ENCODE results near the gene GNG11.
"Not testable (repeated sequence)": the region's sequence is repeated elsewhere in the genome, so short reads cannot be mapped to it uniquely, and the experiment has no call there.

Gene GNG11

GRCh38 chr7:93911661-93912060, 9.9 kb upstream of the GNG11 start:
- not testable (repeated sequence) for DNase-seq

GRCh38 chr7:93913197-93913596, 8.3 kb upstream of the GNG11 start:
- DNase-seq = no peak

GRCh38 chr7:93914581-93915066, 6.9 kb upstream of the GNG11 start:
- no peak for DNase-seq

DNA sequence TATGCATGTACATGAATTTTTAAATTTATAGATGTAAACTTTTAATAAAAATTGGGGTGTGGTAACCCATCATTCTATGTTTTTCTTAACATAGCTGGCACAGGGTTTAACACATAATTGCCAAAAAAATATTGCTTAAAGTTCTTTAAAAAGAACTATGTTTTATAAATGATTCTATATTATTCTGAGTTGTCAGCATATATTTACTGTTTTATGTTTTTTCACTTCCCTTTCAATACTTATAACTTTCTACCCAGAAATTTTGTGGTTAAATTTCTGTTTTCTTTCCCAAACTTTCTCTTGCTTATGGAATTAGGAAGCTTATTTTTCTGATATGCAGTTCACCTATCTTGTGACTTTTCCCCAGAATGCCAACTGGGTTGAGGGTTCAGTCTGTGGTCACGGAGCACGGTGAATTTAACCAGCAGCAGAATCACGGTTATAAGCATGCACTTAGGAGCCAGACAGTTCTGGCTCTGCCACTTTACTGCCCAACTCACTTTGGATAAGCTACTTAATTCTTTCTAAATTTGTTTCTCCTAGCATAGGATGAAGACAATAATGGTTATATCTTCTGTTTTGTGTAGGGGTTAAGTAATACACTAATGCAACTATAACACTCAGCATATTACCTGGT, 6.2 kb upstream of the GNG11 start:
- DNase-seq = not testable (repeated sequence)

- not testable (repeated sequence) for DNase-seq
Observed at GRCh38 chr7:93915888-93916287, 5.6 kb upstream of the GNG11 start.

DNA sequence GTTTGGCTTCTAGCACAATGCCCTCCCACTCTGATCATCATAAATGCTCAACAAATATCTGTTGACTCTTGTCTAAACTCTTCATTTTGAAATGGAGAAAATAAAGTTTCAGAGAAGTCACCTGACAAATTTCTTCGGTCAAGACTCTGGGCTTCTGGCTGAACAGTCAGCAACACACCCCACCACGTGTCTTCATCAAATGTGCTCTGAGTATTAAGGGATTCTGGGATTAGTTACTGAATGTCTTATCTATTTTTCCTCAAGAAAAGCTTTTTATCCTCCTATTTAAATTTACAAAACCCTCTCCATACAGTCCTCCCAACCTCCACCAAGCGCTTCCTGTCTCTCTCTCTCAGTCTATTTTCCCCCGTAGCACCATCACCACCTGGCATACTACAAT, 5.2 kb upstream of the GNG11 start:
- not testable (repeated sequence) for DNase-seq

- no peak for DNase-seq
Observed at GRCh38 chr7:93920496-93921182, 896 bp upstream of the GNG11 start.

- DNase-seq = no peak
Observed at GRCh38 chr7:93921186-93921585, 349 bp upstream of the GNG11 start.

DNA sequence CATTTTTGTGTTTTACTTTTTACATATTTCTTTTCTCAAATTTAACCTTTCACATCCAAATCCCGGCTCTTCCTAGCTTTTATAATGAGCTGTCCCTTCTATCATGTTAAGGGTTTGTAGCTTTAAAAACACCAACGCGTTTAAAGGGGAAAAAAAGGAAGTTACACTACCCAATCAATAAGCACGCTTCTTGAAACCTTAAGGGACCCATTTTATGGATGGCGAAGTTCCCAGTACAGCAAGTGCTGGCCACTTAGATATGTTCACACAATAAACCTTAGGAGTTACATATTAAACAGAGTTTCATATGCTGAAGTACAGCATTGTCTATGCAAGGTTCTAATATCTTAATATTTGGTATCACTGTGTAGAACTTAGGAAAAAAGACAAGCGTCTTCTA, 1.8 kb downstream of the GNG11 start:
- DNase-seq = no peak

GRCh38 chr7:93923942-93924341, 2.4 kb downstream of the GNG11 start:
- no peak for DNase-seq

GRCh38 chr7:93926800-93927199, 5.3 kb downstream of the GNG11 start:
- DNase-seq = no peak

DNA sequence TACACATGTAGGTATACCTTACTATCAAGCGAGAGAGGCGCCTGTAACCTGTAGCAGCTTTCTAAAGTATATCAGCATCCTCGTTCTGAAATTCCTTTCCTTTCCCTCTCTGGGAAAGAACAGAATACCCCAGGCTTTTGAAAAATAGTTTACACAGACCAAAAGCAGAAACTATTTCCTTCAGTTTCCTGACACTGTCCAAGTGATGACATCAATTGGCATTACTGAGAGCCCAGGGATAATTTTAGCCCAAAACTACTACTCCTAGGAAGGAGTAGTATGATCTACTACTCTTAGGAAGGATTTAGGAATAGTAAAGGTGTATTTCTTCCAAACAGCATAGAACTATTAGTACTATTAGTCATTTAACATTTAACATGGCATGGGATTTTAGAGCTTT, 6.0 kb downstream of the GNG11 start:
- DNase-seq = no peak

DNA sequence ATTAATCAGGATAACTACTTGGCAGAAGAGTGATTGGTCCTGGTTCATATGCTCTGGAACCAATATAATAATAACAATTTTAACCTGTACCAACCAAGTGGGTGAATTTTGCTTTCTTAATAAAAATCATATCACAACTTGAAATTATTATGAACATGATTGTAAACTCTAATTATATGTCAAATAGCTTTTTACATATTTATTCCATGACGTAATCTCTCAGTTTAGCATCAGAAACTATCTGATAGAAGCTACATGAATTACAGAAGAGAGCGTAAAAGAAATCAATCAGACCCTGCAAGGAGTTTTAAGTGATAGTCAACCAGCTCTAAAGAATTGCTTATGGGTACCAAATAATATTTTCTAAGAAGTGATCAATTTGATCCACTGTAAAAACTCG, 10.1 kb downstream of the GNG11 start:
- no peak for DNase-seq

DNA sequence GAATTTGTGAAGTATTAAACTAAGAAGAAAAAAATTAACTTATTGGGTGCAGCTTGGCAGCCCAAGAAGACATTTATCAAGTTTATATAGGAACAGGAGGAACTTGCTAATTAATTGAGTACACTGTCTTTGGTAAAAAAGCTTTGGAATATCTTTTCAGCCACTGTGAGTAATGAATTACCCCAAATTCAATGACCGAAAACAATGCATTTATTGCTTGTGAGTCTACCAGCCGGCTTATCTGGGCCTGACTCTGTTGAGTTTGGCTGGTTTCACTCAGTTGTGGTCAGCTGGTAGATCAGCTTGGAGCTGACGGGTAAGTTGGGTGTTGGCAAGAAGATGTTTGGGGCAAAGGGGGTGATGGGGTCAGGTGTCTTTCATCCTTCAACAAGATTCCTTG, 11.6 kb downstream of the GNG11 start:
- DNase-seq = no peak

GRCh38 chr7:93935102-93935501, 13.6 kb downstream of the GNG11 start:
- DNase-seq = no peak

DNA sequence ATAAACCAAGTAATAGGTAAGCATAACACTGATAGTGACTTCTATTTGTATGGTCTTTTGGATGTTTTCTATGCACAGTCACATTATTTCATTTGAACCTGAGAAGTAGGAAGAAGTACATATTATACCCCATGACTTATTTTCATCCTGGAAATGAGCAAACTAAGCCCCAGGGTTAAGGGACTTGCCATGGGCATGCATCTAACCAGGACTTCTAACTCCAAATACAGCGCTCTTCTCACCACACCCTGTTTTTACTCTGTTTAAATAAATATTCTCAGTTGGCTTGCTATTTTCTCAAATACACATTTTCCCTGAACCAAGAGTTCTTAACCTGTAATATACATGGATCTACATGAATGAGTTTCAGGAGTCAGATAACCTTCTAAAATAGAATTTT, 16.3 kb downstream of the GNG11 start:
- DNase-seq = no peak

DNA sequence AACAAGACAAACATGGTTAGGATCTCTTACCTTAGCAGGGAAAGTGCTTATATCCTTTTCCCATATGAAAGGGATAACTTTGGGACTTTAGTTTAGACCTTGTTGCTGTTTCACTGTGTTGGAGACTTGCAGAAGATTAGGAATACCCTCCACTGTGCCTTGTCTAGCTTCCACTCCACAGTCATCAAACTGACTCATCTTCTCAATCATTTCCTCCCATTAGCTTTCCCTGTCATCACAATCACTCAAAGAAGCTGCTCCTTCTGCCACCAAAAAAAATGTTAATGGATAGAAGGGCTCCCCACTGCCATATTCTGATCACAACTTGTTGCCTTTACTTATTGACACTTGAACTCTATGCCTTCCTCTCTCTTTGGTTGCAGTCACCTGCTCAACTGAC, 16.8 kb downstream of the GNG11 start:
- DNase-seq = no peak

GRCh38 chr7:93941945-93942344, 20.4 kb downstream of the GNG11 start:
- DNase-seq = no peak

GRCh38 chr7:93943816-93944540, 22.4 kb downstream of the GNG11 start:
- DNase-seq = no peak

DNA sequence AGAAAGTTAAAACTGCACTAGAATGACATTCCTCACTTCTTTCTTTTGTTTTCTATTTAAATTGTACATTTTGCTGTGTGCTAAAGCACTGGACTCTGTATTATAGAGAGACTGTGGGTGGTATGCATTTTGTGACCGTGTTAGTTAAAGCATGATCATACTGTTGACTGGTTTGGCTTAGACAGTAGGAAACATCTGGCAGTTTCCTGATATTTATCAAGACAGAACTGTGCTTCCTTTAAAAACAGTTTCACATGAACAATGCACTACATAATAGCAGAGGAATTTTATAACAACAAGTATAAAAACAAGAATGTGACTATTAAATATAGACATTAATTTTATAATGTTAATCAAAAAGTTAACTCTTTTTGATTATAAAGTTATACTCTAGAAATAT, 23.1 kb downstream of the GNG11 start:
- no peak for DNase-seq

DNA sequence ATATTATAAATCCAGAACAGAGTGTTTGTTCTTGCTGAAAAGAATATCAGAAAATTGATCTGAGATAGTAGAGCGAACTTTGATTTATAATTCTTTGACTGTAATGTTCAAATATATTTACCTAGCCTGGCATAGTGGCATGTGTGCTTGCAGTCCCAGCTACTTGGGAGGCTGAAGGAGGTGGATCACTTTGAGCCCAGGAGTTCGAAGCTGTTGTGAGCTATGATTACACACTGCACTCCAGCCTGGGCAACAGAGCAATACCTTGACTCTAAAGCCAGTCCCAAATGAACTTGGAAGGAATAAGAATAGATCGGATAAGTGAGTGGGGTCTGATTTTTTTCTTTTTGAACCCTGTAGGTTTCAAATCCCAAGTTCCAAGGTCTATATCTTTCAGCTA, 23.5 kb downstream of the GNG11 start:
- DNase-seq = no peak

- DNase-seq = no peak
Observed at GRCh38 chr7:93945756-93946535, 24.4 kb downstream of the GNG11 start.

GRCh38 chr7:93948106-93948505, 26.6 kb downstream of the GNG11 start:
- DNase-seq = no peak

All from stimulated activated CD4-positive, alpha-beta T cell treated with anti-CD3 and anti-CD28 coated beads, Interleukin-4, amount 100 ng/mL, for 1 hour (primary cell).